Endothelial cell of umbilical vein (primary cell): Measurements from ENCODE around the gene CACNA2D3.

Source experiments
- EZH2 ChIP-seq: IDR thresholded peaks from 2 replicates; pipeline ENCODE4 v1.6.1; 2012; ENCODE audit warnings: borderline replicate concordance, low read depth, mild to moderate bottlenecking, moderate library complexity, low read length, inconsistent platforms; ENCODE audit not compliant: severe bottlenecking
- GATA2 ChIP-seq: IDR thresholded peaks from 2 replicates; pipeline ENCODE4 v1.7.0; 2011; ENCODE audit warnings: low read depth, mild to moderate bottlenecking, moderate library complexity, mixed read lengths, low read length; ENCODE audit not compliant: insufficient read length, insufficient read depth
- JUN ChIP-seq: IDR thresholded peaks from 2 replicates; pipeline ENCODE4 v1.6.1; 2011; ENCODE audit warnings: borderline replicate concordance, low read depth; ENCODE audit not compliant: insufficient read length, insufficient read depth
- POLR2A ChIP-seq: IDR thresholded peaks from 2 replicates; pipeline ENCODE4 v1.6.1; 2012; ENCODE audit warnings: low read depth, mild to moderate bottlenecking, control low read depth, low read length
- POLR2AphosphoS5 ChIP-seq: IDR thresholded peaks from 2 replicates; pipeline ENCODE4 v1.6.1; 2012; ENCODE audit warnings: low read depth, mild to moderate bottlenecking, control low read depth, low read length, moderate library complexity; ENCODE audit not compliant: insufficient read depth
- TF ChIP-seq, protein P1 (sequence below), 2 donors: IDR thresholded peaks; 1 replicate in 1 of 2; 2 replicates in 1 of 2; pipeline ENCODE4 v1.5.1; 2011; ENCODE audit warnings: low read length in 2 of 2, mild to moderate bottlenecking in 2 of 2, moderate library complexity in 2 of 2, control low read depth in 1 of 2, inconsistent platforms in 1 of 2, low read depth in 1 of 2; ENCODE audit not compliant: insufficient read depth in 1 of 2; ENCODE audit errors: extremely low read depth in 1 of 2
- TF ChIP-seq, protein P2 (sequence below): IDR thresholded peaks from 2 replicates; pipeline ENCODE4 v1.6.1; 2011; ENCODE audit not compliant: insufficient read depth, insufficient read length

DNA sequence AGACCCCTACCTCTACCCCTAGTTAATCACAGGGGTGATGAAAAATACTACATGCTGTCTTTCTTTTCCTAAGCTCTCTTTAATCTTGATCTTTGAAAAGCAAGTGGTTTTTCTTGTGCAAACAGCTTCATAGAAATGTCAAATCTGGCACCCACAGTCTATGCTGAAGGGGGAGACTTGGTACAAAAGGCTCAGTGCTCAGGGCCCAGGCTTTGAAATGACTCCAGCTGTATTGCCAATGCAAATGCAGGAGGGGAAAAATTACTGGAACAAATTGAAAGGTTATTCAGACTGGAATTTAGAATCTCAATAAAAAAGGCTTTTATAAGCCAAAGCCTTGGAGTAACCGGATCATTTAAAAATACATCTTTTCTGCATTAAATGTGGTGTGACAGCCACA, 581.6 kb downstream of the CACNA2D3 start:
- TF ChIP-seq, protein P1, sequence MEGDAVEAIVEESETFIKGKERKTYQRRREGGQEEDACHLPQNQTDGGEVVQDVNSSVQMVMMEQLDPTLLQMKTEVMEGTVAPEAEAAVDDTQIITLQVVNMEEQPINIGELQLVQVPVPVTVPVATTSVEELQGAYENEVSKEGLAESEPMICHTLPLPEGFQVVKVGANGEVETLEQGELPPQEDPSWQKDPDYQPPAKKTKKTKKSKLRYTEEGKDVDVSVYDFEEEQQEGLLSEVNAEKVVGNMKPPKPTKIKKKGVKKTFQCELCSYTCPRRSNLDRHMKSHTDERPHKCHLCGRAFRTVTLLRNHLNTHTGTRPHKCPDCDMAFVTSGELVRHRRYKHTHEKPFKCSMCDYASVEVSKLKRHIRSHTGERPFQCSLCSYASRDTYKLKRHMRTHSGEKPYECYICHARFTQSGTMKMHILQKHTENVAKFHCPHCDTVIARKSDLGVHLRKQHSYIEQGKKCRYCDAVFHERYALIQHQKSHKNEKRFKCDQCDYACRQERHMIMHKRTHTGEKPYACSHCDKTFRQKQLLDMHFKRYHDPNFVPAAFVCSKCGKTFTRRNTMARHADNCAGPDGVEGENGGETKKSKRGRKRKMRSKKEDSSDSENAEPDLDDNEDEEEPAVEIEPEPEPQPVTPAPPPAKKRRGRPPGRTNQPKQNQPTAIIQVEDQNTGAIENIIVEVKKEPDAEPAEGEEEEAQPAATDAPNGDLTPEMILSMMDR (IDR thresholded peaks at IDR 0.05; ENCODE audit: extremely low read depth in 1 of 2, insufficient read depth in 1 of 2, low read depth in 1 of 2, low read length in 2 of 2): no peak
- TF ChIP-seq POLR2A (no peak), POLR2AphosphoS5 (no peak), EZH2 (no peak), JUN (no peak), GATA2 (no peak)
- TF ChIP-seq, protein P2, sequence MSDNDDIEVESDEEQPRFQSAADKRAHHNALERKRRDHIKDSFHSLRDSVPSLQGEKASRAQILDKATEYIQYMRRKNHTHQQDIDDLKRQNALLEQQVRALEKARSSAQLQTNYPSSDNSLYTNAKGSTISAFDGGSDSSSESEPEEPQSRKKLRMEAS: no peak
